Right lobe of liver (tissue), 6 donors: ENCODE measurements around the gene PCP2. TPM values are rescaled to one million over a fixed set of nuclear protein-coding genes. Genes with fewer than 3 reads are reported as not detected.
A peak's percentile ranks its signal among the peaks of the same experiment; 100 is the strongest.

ENCODE experiments used
- ATAC-seq, 4 donors: fragments of 200-7000 bp; cut with Tn5 transposase; one replicate each; pipeline ENCODE4 v1.9.1; 2020; ENCODE audit warnings: mild to moderate bottlenecking in 4 of 4, moderate library complexity in 4 of 4
- DNase-seq, 3 donors: peaks; one replicate each; pipeline ENCODE4 v3.0.0-alpha.2; 2020
- H3K27ac ChIP-seq, 3 donors: fragments of 200-600 bp; one replicate each; pipeline ENCODE4 v1.8.0; 2022
- H3K27me3 ChIP-seq, 2 donors: fragments of 200-600 bp; one replicate each; pipeline ENCODE4 v1.8.0; 2022
- H3K36me3 ChIP-seq, 4 donors: fragments of 200-600 bp; sonication (generic) in 1 of 4; one replicate each; pipeline versions ENCODE4 v1.5.1 to v1.8.0; 2017 to 2022; ENCODE audit warnings: control low read depth in 1 of 4
- H3K4me1 ChIP-seq, 4 donors: fragments of 200-600 bp; sonication (generic) in 1 of 4; one replicate each; pipeline versions ENCODE4 v1.5.1 to v1.8.0; 2017 to 2022; ENCODE audit warnings: control low read depth in 1 of 4
- H3K4me3 ChIP-seq, 3 donors: fragments of 200-600 bp; one replicate each; pipeline ENCODE4 v1.8.0; 2022
- H3K9me3 ChIP-seq, 4 donors: fragments of 200-600 bp; sonication (generic) in 1 of 4; one replicate each; pipeline versions ENCODE4 v1.5.1 to v1.8.0; 2017 to 2022; ENCODE audit warnings: control low read depth in 1 of 4
- CTCF ChIP-seq, 4 donors: fragments of 200-600 bp in 3 of 4; fragments of 450-650 bp in 1 of 4; IDR thresholded peaks; one replicate each; pipeline versions ENCODE4 v1.5.1 to v1.8.0; 2016 to 2022; ENCODE audit warnings: antibody characterized with exemption in 4 of 4, mild to moderate bottlenecking in 2 of 4
- POLR2A ChIP-seq: fragments of 450-650 bp; IDR thresholded peaks from one replicate; pipeline ENCODE4 v1.6.1; 2017; ENCODE audit warnings: antibody characterized with exemption, mild to moderate bottlenecking
- WGBS: methylation state at CpG from one replicate; pipeline ENCODE4 v1.1.6; 2018; ENCODE audit warnings: low coverage, low lambda C conversion rate; ENCODE audit not compliant: insufficient coverage; ENCODE audit errors: missing lambda C conversion rate; 5-methylcytosine and 5-hydroxymethylcytosine counted together
- intact Hi-C, 2 donors: fragments of 100-400 bp; cut with DNase I; formaldehyde crosslinking; loops; one replicate each; pipeline versions ENCODE4 v1.11.2 to v1.14.1; 2022
- total RNA-seq, 6 experiments: library from RNA; depleted of rRNA in 2 of 6; stranded (reverse); fragments of >200 nt in 2 of 6; fragmentation: NEBNext Ultra II Directional in 3 of 6; extraction: Animal tissue kit (Norgen Biotek cat#: 25700) in 3 of 6; gene quantifications; one replicate each; pipeline versions ENCODE4 v1.1.0 to v1.2.4, GENCODE V29; 2016 to 2023
- donor health status: DM: no; HTN: yes; CAD: no.
- donor health status: DM: no; HTN: no; CAD: no.
- donor health status: DM: no; HTN: no; CAD: no.
- donor health status: DM: no; HTN: yes; CAD: no.
- donor health status: DM: no; HTN: yes; CAD: no.

Gene PCP2
- total RNA-seq, 6 experiments from 2014 or later: 0.90 to 1.5 (median 0.95) TPM; not detected in 3

GRCh38 chr19:7635670-7636069, 2.2 kb upstream of the PCP2 start:
- intact Hi-C loops: no loop called here
- H3K4me3 ChIP-seq: no peak overlapping the region
- WGBS: 51% methylated on average over 4 of the region's 6 CpGs

GRCh38 chr19:7632340-7633203, 947 bp downstream of the PCP2 start:
- H3K9me3 ChIP-seq: no peaks in the 10 kb centered on the region
- no peaks in the 10 kb centered on the region for H3K36me3 ChIP-seq
- peaks cover 0 to 19% (median 4%) of the 10 kb centered on the region in 4 donors for H3K4me1 ChIP-seq
- intact Hi-C loops: no loop called here
- H3K27ac ChIP-seq: no peak overlapping the region
- TF ChIP-seq CTCF (IDR thresholded peaks at IDR 0.05): no peak
- TF ChIP-seq POLR2A: no peak
- no peak overlapping the region for H3K4me3 ChIP-seq
- no peaks in the 10 kb centered on the region for H3K27me3 ChIP-seq
- no peak for ATAC-seq
- 99% methylated on average over 16 of the region's 40 CpGs for WGBS
- no peak for DNase-seq

More at GRCh38 chr19:7635670-7636069, 2.2 kb upstream of the PCP2 start:
- TF ChIP-seq POLR2A (no peak), CTCF (IDR thresholded peaks at IDR 0.05) (no peak)
- Histone ChIP-seq H3K4me1 (peaks cover 0 to 6% (median 0%) of the 10 kb centered on the region in 4 donors), H3K27me3 (no peaks in the 10 kb centered on the region), H3K27ac (no peak overlapping the region), H3K9me3 (no peaks in the 10 kb centered on the region), H3K36me3 (no peaks in the 10 kb centered on the region)
- DNase-seq (no peak), ATAC-seq (no peak)

GRCh38 chr19:7631577-7631976, 1.9 kb downstream of the PCP2 start:
- DNase-seq: no peak
- H3K27ac ChIP-seq: no peak overlapping the region
- 80% methylated on average over 2 of the region's 12 CpGs for WGBS
- intact Hi-C loops: no loop called here
- ATAC-seq: no peak
- H3K4me1 ChIP-seq: peaks cover 0 to 19% (median 4%) of the 10 kb centered on the region in 4 donors
- TF ChIP-seq POLR2A: no peak
- TF ChIP-seq CTCF (IDR thresholded peaks at IDR 0.05): no peak
- no peak overlapping the region for H3K4me3 ChIP-seq
- no peaks in the 10 kb centered on the region for H3K9me3 ChIP-seq
- no peaks in the 10 kb centered on the region for H3K27me3 ChIP-seq
- peaks cover 0 to 3% (median under 1%) of the 10 kb centered on the region in 4 donors for H3K36me3 ChIP-seq

- Histone ChIP-seq H3K36me3 (peaks cover 0 to 21% (median 6%) of the 10 kb centered on the region in 4 donors), H3K27me3 (no peaks in the 10 kb centered on the region), H3K9me3 (no peaks in the 10 kb centered on the region), H3K4me1 (peaks cover 0 to 19% (median 4%) of the 10 kb centered on the region in 4 donors), H3K4me3 (peak within 1 kb of the TSS; percentile 90 to 100 (median 99)), H3K27ac (peak within 1 kb of the TSS; percentile 47 to 81 (median 79))
- DNase-seq: peak; percentile 94 to 97 (median 96)
- intact Hi-C loops: no loop called here
- WGBS: 0% methylated on average over 37 of the region's 40 CpGs
- ATAC-seq: peak; percentile 94 to 98 (median 97)
- TF ChIP-seq POLR2A (no peak), CTCF (IDR thresholded peaks at IDR 0.05) (no peak)
Measured at GRCh38 chr19:7629347-7630054, 4.0 kb downstream of the PCP2 start, which contains the start of the genes PET100 and XAB2. Gene PET100 (plus strand): TSS chr19:7629793. CDS start chr19:7629834, 41 bp downstream. Gene XAB2 (minus strand): TSS chr19:7629545. CDS start chr19:7629527, 18 bp downstream.
